Activated CD8-positive, alpha-beta memory T cell treated with anti-CD3 and anti-CD28 coated beads, Interleukin-2, amount 50 U/mL, for 48 hours (primary cell): ENCODE data around the gene INVS.
"Not testable (repeated sequence)": the region's sequence is repeated elsewhere in the genome, so short reads cannot be mapped to it uniquely, and the experiment has no call there.

Experiments used
- DNase-seq: peaks from one replicate; pipeline ENCODE4 v3.0.0-alpha.2; 2020

The INVS gene

DNA sequence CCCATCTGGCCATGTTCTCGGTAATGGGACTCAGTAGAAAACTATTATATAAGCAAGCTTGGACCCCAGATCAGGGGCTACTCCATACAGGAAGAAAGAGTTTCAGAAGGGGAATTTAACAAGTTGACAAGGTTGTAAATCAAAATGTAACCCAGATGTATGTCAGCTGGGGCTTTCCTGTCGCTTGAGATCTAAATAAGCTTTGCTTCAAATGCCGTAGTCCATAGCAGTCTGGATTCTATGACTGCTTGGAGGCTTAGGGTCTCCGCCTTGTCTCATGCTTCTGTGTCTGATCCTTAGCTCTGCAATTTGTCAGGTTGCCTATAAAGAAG lies 183.3 kb downstream of the INVS start:
- DNase-seq: no peak

DNA sequence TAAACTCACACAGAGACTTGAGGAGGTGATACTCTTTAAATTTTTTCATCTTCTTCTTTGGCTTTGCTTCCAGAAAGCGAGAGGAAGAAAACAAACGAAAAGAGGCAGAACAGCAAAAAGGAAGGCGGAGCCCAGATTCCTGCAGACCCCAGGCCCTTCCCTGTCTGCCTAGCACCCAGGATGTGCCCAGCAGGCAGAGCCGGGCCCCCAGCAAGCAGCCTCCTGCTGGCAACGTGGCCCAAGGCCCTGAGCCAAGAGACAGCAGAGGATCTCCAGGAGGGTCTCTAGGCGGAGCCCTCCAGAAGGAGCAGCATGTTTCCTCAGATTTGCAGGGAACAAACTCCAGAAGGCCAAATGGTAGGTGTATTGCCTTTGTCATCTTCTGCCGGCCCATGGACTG lies 185.2 kb downstream of the INVS start:
- DNase-seq: no peak

DNA sequence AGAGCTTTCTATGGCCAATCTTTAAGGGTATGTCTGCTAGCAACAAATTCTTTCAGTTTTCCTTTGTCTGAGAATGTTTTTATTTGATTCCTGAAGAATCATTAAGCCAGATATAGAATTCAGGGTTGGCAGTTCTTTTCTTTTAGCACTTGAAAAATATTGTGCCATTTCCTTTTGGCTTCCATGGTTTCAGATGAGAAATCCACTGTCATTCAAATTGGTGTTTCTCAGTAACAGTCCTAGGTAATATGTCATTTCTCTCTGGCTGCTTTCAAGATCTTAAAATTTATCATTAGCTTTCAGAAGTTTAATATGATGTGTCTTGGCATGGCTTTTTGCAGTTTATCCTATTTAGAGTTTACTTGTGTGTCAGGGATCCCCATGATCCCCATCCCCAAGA lies 186.0 kb downstream of the INVS start:
- no peak for DNase-seq

DNA sequence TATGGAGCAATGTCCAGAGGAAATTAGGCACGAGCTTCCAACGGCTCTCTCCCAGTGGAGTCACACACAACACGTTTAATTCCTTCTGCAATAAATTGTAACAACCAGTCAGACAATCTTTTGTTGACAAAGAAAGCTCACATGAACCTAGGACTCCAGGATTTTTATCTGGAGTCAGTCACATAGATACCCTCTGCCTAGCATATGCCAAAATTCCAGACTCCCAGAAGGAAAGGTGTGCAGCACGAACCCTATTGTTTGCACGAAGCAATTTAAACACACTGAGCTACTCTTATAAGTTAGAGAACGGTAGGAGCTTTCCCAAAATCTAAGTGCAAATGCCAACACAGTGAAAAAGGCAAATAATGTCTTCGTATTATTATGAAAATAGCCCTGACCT lies 186.6 kb downstream of the INVS start:
- DNase-seq: no peak

DNA sequence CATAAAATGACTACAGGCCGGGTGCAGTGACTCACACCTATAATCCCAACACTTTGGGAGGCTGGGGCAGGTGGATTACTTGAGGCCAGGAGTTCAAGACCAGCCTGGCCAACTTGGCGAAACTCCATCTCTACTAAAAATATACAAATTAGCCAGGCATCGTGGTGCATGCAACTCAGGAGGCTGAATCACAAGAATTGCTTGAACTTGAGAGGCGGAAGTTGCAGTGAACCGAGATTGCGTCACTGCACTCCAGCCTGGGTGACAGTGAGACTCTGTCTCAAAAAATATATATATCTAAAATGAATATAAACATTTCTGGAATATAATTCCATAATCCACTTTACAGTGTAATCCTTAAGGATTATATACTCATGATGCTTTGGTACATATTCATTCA lies 187.2 kb downstream of the INVS start:
- DNase-seq: no peak

DNA sequence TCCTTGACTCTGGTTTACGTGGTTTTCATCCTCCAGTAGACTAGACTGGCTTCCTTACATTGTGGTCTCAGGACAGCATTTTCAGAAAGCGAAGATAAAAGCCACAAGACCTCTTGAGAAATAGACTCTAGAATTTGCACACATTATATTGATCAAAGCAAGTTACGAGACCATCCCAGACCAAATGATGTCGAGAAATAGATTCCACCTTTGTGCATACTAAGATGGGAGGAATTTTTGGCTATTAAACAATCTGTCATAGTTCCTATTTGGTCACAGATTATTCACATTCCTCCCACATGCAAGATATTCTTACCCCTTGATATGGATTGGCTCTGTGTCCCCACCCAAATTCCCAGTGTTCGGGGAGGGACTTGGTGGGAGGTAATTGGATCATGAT lies 188.1 kb downstream of the INVS start:
- DNase-seq: no peak

DNA sequence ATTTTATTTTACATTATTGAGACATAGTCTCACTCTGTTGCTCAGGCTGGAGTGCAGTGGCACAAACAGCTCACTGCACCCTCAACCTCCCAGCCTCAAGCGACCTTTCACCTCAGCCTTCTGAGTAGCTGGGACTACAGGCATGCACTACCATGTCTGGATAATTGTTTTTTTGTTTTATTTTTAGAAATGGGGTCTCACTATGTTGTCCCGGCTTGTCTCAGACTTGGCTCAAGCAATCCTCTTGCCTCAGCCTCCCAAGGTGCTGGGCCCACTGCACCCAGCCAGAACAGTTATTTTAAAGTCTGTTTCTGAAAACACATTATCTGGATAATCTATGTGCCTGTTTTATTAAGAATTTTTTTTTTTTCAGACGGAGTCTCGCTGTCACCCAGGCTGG lies 191.7 kb downstream of the INVS start:
- no peak for DNase-seq

DNA sequence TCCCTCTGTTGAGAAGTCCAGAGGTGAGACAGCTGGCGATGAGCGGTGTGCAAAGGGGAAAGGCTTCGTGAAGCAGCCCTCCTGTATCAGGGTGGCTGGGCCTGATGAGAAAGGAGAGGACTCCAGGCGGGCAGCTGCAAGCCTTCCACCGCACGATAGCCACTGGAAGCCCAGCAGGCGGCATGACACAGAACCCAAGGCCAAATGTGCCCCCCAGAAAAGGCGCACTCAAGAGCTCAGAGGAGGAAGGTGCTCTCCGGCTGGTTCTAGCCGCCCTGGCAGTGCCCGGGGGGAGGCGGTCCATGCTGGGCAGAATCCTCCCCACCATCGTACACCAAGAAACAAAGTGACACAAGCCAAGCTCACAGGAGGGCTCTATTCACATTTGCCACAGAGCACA lies 193.4 kb downstream of the INVS start:
- DNase-seq: no peak

DNA sequence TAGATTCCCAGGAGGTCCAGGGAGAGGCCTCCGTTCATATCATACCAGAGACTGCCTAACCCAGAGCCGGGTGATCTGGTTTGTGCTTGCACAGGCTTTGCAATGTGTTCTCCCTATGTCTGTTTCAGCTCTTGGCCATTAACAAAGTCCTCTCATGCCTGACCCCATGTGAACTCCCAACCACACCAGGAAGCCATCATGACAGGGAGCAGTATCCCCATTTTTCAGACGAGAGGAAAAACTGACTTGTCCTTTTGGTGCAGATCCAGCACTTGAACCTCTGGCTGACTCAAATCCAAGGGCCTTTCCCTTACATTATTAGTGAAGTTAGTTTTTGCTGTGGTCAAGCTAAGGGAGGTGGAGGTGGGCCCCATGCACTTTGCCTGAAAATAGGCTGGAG lies 195.3 kb downstream of the INVS start:
- no peak for DNase-seq

DNA sequence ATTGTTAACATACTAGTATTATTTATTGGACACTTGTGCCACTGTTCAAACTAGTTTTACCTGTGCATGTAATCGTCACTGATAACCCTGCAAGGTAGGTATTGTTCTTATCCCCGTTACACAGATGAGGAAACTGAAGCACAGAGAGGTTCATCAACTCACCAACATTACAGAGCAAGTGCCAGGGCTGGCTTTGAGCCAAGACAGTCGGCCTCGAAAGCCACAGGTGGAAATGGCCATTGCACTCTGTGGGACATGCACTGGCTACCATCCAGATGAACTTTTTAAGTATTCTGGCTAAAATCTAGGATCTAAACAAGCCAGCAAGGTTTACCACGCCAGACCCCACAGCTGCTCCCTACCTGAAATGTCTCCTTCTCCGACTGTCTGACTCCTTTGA lies 195.8 kb downstream of the INVS start:
- DNase-seq: no peak

DNA sequence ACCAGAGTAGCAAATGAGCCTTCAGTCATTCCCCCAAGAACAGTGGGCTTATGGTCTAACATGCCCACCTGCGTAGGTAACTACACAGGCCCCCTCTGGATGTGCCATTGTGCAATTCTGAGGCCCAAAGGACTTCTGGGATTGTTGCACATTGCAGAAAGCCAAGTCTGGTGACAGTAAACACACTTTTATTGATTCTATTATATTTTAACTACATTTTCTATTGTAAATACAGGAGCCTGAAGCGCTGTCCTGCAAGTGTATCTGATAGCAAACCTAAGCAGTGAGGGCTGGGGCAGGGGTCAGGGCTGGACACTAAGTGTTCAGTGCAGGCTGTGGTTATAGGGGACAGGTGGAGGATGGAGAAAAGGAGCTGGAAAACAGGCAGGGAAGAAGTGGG lies 196.2 kb downstream of the INVS start:
- no peak for DNase-seq

DNA sequence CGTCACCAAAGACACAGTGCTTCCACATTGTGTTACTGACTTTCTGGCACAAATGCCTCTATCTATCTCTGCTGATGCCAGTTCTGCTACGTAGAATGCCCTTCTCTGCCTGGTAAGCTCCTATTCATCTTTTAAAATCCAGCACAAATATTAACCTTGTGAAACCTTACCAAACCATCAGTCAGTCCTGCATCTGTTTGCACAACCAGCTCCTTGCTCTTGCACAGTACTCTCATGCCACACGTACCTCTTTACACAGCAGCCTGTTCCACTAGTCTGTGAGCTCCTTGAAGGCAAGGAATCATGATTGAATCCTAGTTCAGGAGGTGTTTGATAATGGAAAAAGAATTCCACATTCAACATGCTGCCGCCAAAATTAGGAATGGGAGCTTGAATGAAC lies 197.4 kb downstream of the INVS start:
- no peak for DNase-seq

DNA sequence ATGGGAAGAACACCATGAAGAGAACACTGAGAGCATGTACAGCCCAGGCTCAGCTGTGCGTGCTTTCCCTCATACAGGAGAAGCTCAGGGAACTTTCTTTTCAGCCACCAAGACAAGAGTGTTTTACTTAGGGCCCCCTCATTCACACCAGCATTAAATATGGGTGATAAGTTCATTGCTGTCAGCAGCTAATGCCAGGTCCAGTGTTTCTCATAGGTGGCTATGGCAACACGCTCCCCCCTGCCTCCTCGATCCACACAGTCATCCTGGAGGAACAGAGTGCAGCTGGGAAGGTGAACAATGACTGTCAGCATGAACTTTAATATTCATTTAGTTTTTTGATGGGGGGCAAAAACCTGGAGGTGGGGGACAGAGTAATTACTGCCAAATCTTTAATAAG lies 199.3 kb downstream of the INVS start:
- DNase-seq: no peak

DNA sequence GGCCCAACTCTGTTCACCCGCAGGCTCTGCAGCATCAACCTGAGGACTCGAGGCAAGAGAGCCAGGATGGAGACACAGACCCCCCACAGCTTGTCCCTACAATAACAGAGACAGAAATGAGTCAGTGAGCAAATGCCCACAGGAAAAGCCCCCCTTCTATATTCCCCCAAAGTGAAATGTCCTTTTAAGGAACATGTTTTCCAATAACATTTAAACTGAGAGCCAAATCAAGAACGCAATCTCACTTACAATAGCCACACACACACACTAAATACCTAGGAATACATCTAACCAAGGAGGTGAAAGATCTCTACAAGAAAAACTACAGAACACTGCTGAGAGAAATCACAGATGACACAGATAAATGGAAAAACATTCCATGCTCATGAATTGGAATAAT lies 204.7 kb downstream of the INVS start:
- no peak for DNase-seq

DNA sequence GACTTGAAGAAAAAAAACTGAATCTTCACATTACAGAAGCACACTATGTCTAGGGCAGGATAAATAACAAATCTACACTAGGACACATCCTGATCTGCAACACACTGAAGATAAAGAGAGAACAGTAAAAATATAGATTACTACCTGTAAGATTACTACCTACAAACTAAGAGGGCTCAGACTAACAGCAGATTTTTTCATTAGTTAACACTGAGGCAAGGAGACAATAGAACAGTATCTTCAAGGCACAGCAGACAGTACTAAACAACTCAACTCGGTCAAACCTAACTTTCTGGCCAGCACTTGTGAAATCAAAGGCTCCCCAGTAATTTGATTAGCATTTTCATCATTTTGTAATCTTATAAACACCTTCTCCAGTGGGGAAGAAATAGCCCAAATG lies 207.2 kb downstream of the INVS start:
- DNase-seq: no peak

DNA sequence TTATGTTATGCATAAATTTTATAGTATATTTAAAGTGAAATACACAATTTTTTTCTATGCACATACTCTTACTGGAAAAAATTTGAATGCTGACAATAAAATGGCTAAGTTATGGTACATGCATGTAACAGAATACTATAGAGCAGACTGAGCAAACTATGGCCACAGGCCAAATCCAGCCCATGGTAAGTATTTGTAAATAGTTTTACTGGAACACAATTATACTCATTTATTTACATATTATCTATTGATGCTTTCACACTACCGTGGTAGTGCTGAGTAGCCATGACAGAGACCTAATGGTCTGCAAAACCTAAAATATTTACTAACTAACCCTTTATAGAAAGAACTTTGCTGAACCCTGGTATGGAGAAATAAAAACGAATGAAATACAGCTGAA lies 208.0 kb downstream of the INVS start:
- DNase-seq: no peak

DNA sequence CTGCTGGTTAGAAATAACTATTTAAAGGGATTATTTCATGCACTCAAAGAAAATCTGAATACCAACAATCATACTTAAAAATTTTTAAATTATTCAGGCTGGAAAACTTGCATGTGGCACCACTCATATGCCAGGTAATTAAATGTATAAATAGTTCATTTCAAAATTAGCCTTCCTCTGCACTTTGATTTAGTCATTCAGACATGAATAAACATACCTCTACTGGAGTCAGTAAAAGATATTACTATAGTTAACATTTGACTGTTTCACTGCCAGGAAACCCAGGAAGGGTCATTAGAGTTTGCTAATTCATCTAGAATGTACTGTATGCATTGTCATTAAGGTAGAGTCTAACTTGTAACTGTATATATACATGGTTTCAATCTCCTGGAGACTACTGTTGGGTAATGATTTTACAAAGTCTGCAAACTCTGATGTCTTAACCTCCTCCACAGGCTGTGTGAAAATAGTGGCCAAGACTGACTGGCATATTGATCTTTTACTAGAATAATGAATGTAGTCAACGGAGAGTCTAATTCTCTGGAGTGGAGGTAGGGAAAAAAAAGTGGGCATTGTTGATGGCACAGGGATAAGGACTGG lies 210.0 kb downstream of the INVS start:
- DNase-seq: no peak

DNA sequence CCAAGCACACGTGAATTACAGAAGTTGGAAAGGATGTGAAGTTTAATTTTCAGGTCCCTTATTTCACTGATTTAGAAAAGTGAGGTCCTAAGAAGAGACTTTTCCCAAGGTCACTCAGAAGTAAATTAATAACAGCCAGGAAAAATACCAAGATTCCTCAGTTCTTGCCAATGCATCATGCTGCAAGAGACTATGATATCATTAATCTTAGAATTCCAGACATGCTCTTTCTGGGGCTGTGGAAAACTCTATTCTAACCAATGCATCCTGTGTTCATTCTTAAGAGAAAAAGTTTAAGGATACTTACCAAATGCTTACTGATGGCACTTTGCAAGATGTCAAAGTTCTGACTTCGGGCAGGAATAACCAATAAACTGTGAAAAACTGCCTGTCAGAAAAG lies 210.9 kb downstream of the INVS start:
- no peak for DNase-seq

DNA sequence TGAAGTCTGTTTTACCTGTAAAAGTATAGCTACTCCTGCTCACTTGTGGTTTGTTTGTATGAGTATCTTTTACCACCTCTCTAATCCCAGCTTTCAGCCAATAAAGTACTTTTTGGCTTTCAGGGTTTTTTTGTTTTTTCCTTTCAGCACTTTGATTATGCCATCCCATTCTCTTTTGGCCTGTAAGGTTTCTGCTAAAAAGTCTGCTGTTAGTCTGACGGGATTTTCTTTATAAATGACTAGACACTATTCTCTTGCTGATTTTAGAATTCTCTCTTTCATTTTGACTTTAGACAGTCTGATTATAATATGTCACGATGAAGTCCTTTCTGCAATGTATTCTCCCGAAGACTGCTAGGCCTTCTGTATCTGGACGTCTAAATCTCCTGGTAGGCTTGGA lies 216.5 kb downstream of the INVS start:
- no peak for DNase-seq

DNA sequence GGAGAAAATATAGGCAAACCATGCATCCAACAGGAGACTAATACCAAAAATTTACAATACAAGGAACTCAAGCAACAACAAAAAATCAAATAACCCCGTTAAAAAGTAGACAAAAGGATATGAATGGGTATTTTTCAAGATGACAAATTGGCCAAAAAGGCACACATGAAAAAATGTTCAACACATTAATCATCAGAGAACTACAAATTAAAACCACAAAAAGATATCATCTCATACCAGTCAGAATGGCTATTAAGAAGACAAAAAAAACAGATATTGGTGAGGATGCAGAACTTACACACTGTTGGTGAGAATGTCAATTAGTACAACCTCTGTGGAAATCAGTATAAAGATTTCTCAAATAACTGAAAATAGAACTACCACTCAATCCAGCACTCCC lies 218.7 kb downstream of the INVS start:
- no peak for DNase-seq

DNA sequence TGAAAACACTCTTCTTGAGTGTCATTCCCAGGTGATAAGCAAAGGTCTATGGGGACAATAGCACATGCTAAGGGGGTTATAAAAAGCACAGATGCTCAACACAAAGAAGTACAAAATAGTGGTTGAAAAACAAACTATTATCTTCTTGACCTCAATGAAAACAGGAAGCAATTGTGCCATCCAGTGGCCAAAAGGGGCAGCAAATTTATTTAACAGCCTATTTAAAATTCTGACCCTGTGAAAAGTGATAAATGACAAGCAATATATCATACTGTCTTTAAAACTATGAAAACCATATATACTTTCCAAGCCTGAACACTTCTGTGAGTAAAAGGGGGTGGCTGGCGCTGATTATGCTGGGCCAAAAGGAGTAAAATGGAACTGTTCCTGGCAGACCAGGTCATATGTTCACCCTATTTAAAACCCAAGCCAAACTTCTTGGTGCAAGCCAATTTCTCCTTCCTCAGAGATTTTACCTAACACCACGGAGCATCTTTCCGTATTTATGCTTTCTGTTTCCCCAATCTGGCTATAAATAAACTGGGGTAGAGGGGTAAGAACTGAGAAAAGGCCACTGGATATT lies 224.0 kb downstream of the INVS start:
- no peak for DNase-seq

DNA sequence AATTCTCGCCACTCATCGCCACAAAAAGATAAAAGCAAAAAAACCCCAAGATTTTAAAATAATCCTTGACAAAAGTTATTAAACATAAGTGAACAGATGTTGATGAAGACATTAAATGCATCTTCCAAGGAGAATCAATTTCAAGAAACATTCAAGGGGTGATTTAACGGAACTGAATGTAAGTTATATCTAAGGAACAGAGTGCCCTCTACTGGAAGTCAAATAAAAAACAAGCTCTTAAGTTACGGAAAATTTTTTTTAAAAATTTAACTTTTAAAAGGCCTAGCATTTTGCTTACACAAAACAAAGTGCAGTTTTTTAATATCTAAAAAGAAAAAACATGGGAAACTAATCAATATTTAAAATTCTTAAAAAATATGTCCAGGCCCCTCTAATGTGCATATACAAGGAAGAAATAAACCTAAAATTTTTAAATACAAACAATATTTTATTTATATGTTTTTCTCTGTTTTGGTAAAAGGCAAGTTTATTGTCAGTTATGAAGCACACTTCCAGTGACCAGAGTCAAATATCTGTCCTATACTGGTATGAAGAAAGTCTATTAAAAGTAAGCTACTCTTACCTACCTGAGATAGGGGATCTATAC lies 225.7 kb downstream of the INVS start:
- no peak for DNase-seq

DNA sequence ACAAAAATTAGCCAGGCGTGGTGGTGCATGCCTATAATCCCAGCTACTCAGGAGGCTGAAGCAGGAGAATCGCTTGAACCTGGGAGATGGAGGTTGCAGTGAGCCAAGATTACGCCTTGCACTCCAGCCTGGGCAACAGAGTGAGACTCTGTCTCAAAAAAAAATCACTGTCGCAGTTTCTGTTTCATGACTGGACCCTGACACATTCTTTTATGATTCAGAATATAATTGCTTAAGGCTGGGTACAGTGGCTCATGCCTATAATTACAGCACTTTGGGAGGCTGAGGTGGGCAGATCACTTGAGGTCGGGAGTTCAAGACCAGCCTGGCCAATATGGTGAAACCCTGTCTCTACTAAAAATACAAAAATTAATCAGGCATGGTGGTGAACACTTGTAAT lies 239.7 kb downstream of the INVS start:
- not testable (repeated sequence) for DNase-seq

DNA sequence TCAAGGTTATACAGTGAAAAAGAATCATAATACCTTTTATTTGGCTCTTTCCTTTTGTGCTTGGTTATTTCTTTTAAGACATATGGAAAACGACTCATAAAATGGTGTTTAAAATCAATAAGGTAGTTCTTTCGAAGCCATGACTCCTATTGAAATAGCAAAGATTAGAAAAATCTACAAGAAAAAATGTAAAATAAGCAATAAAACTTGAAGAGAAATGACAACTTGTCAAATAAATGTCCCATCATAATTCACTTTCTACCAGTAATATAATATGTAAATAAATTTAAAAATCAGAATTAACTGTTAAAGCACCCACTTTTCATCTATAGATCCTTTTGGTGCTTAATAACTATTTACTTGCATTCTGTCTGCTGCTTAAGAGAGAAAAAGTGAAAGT lies 241.2 kb downstream of the INVS start:
- DNase-seq: no peak

DNA sequence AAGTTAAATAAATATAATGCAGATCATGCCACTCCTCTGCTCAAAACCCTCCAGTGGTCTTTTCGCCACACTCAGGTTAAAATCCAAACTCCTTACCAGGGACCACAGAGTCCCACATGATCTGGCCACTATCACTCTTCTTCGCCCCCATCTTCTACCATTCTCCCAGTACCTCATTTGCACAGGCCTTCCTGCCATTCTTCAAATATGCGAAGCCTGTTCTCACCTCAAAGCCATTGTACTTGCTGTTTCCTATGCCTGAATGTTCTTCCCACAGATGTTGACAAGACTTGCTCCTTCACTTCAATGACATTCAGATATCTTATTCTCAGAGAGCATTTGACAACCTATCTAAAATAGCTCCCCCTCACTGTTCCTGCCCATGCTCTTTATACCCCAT lies 242.8 kb downstream of the INVS start:
- DNase-seq: no peak
